Neural cell (in vitro differentiated cells): ENCODE results near the gene OR5B3. TPM values are rescaled to one million over a fixed set of nuclear protein-coding genes. Genes with fewer than 3 reads are reported as not detected.

Experiments
- H2AFZ ChIP-seq: fragments of 200-600, 300-800 bp; sonication (generic), shearing (Covaris generic); 2 replicates; pipeline ENCODE4 v1.6.0; 2014; ENCODE audit warnings: low read depth, mild to moderate bottlenecking, antibody characterized with exemption, low read length, moderate library complexity
- H3F3A ChIP-seq: fragments of 200-600 bp; shearing (Covaris generic); 2 replicates; pipeline ENCODE4 v1.6.1; 2016; ENCODE audit warnings: mild to moderate bottlenecking, moderate library complexity, mixed read lengths, antibody characterized with exemption, low read length; ENCODE audit not compliant: insufficient read depth, poor library complexity, severe bottlenecking
- H3K27ac ChIP-seq: fragments of 200-600, 300-800 bp; sonication (generic), shearing (Covaris generic); 2 replicates; pipeline ENCODE4 v1.5.1; 2014; ENCODE audit warnings: mild to moderate bottlenecking, low read length, moderate library complexity
- H3K27me3 ChIP-seq: fragments of 300-800, 200-600 bp; sonication (generic), shearing (Covaris generic); 2 replicates; pipeline ENCODE4 v1.6.0; 2014; ENCODE audit warnings: mild to moderate bottlenecking, low read depth, low read length, moderate library complexity; ENCODE audit not compliant: insufficient read depth
- H3K36me3 ChIP-seq: fragments of 300-800, 200-600 bp; sonication (generic), shearing (Covaris generic); 2 replicates; pipeline ENCODE4 v1.5.1; 2014; ENCODE audit warnings: mild to moderate bottlenecking, antibody characterized with exemption, low read length, moderate library complexity; ENCODE audit not compliant: insufficient read depth
- H3K4me2 ChIP-seq: fragments of 300-800, 200-600 bp; sonication (generic), shearing (Covaris generic); 2 replicates; pipeline ENCODE4 v1.6.0; 2014; ENCODE audit warnings: mild to moderate bottlenecking, low read length
- H3K4me3 ChIP-seq: fragments of 300-800, 200-600 bp; sonication (generic), shearing (Covaris generic); 2 replicates; pipeline ENCODE4 v1.5.1; 2014; ENCODE audit warnings: mild to moderate bottlenecking, low read length, moderate library complexity
- H3K79me2 ChIP-seq: fragments of 200-600 bp; shearing (Covaris generic); replicated peaks from 2 replicates; pipeline ENCODE4 v1.6.0; 2014; ENCODE audit warnings: mild to moderate bottlenecking, low read length, moderate library complexity; ENCODE audit not compliant: insufficient read depth
- H3K9ac ChIP-seq: fragments of 300-800, 200-600 bp; sonication (generic), shearing (Covaris generic); 2 replicates; pipeline ENCODE4 v1.6.1; 2016; ENCODE audit warnings: mild to moderate bottlenecking, low read length, mixed read lengths
- H3K9me2 ChIP-seq: fragments of 200-600 bp; shearing (Covaris generic); 2 replicates; pipeline ENCODE4 v1.6.1; 2016; ENCODE audit warnings: mild to moderate bottlenecking, low read length, mixed read lengths; ENCODE audit not compliant: insufficient read depth
- H3K9me3 ChIP-seq: fragments of 200-600, 300-800 bp; sonication (generic), shearing (Covaris generic); 2 replicates; pipeline ENCODE4 v1.6.1; 2016; ENCODE audit warnings: mild to moderate bottlenecking, mixed run types, low read length, moderate library complexity, mixed read lengths
- H4K20me1 ChIP-seq: fragments of 200-600 bp; shearing (Covaris generic); 2 replicates; pipeline ENCODE4 v1.6.1; 2016; ENCODE audit warnings: mild to moderate bottlenecking, mixed run types; ENCODE audit not compliant: insufficient read depth
- CTCF ChIP-seq: fragments of 450-650 bp; IDR thresholded peaks from 2 replicates; pipeline ENCODE4 v1.5.1; 2014; ENCODE audit warnings: antibody characterized with exemption, mild to moderate bottlenecking, moderate library complexity; ENCODE audit not compliant: poor library complexity, severe bottlenecking
- EP300 ChIP-seq: fragments of 450-650 bp; conservative IDR thresholded peaks from 2 replicates; pipeline ENCODE4 v1.6.1; 2014; ENCODE audit warnings: antibody characterized with exemption, mild to moderate bottlenecking, moderate library complexity; ENCODE audit not compliant: poor library complexity, severe bottlenecking
- EZH2 ChIP-seq: fragments of 200-600, 300-800 bp; shearing (Covaris generic), sonication (generic); IDR thresholded peaks from 2 replicates; pipeline ENCODE4 v1.6.1; 2014; ENCODE audit warnings: antibody characterized with exemption, low read length, borderline replicate concordance, mild to moderate bottlenecking; ENCODE audit not compliant: insufficient read depth, poor library complexity, severe bottlenecking
- MXI1 ChIP-seq: fragments of 450-650 bp; conservative IDR thresholded peaks from 2 replicates; pipeline ENCODE4 v1.6.1; 2014; ENCODE audit warnings: antibody characterized with exemption, mild to moderate bottlenecking; ENCODE audit not compliant: poor library complexity, severe bottlenecking
- POLR2AphosphoS5 ChIP-seq: IDR thresholded peaks from 2 replicates; pipeline ENCODE4 v1.6.1; 2012
- RAD21 ChIP-seq: fragments of 450-650 bp; conservative IDR thresholded peaks from 2 replicates; pipeline ENCODE4 v1.6.1; 2014; ENCODE audit warnings: antibody characterized with exemption, mild to moderate bottlenecking, moderate library complexity
- REST ChIP-seq: IDR thresholded peaks from 2 replicates; pipeline ENCODE4 v1.6.1; 2012; ENCODE audit warnings: borderline replicate concordance
- SMC3 ChIP-seq: fragments of 450-650 bp; conservative IDR thresholded peaks from 2 replicates; pipeline ENCODE4 v1.6.1; 2014; ENCODE audit warnings: antibody characterized with exemption, mild to moderate bottlenecking, moderate library complexity; ENCODE audit not compliant: poor library complexity
- TAF1 ChIP-seq: IDR thresholded peaks from 2 replicates; pipeline ENCODE4 v1.6.1; 2012; ENCODE audit warnings: low read depth
- polyA plus RNA-seq: library from polyadenylated mRNA; depleted of rRNA; stranded (reverse); fragments of >200 nt; gene quantifications from 2 replicates; pipeline ENCODE4 v1.2.3, GENCODE V29; 2014

OR5B3 gene
- polyA plus RNA-seq, 1 donor from 2014 or later = not detected

GRCh38 chr11:58392746-58393145 lies 13.9 kb downstream of the OR5B3 start:
- Histone ChIP-seq H3K27ac (no peak overlapping the region), H2AFZ (no peak overlapping the region), H3K27me3 (no peaks in the 10 kb centered on the region), H3K4me3 (no peak overlapping the region), H3K9ac (no peak overlapping the region), H3K9me2 (no peaks in the 10 kb centered on the region), H3K36me3 (no peaks in the 10 kb centered on the region), H3K9me3 (no peaks in the 10 kb centered on the region), H3F3A (no peaks in the 10 kb centered on the region), H3K79me2 (no peaks in the 10 kb centered on the region), H4K20me1 (no peaks in the 10 kb centered on the region), H3K4me2 (no peak overlapping the region)
- TF ChIP-seq EZH2 (no peak), TAF1 (no peak), EP300 (no peak), REST (no peak), RAD21 (no peak), POLR2AphosphoS5 (no peak), CTCF (no peak)

DNA sequence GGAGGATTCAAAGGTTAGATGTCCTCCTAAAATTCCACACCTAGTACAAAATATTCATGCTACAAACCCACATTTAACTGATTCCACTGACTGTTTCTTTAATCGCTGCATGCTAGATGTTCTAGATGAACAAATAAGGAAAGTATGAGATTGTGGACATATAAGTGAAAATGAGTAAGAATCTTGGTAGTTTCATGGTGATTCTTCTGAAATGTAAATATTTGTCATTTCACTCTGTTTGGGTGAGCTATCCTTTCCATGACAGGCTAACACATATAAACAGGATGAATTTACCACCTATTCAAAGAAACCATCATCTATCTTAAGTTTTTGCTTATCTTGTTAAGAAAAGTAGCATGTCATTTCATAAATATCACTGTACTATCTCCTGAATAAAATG lies 14.8 kb downstream of the OR5B3 start:
- no peaks in the 10 kb centered on the region for H3K27me3 ChIP-seq
- no peak overlapping the region for H2AFZ ChIP-seq
- no peaks in the 10 kb centered on the region for H4K20me1 ChIP-seq
- H3K9me2 ChIP-seq = no peaks in the 10 kb centered on the region
- H3K79me2 ChIP-seq = no peaks in the 10 kb centered on the region
- H3K9ac ChIP-seq = no peak overlapping the region
- no peaks in the 10 kb centered on the region for H3K9me3 ChIP-seq
- no peaks in the 10 kb centered on the region for H3F3A ChIP-seq
- TF ChIP-seq REST (no peak), EZH2 (no peak), POLR2AphosphoS5 (no peak), TAF1 (no peak), RAD21 (no peak), SMC3 (no peak), MXI1 (no peak), CTCF (no peak), EP300 (no peak)
- no peak overlapping the region for H3K4me2 ChIP-seq
- no peak overlapping the region for H3K27ac ChIP-seq
- H3K36me3 ChIP-seq = no peaks in the 10 kb centered on the region
- H3K4me3 ChIP-seq = no peak overlapping the region
